CD14-positive monocyte (primary cell): ENCODE data around the gene ZBTB49. TPM values are rescaled to one million over a fixed set of nuclear protein-coding genes. Genes with fewer than 3 reads are reported as not detected.
"Not testable (repeated sequence)": the region's sequence is repeated elsewhere in the genome, so short reads cannot be mapped to it uniquely, and the experiment has no call there.

ENCODE experiments used
- DNase-seq, 3 donors: peaks; one replicate each; pipeline ENCODE4 v3.0.0-alpha.2; 2011 to 2022
- H2AFZ ChIP-seq: 2 replicates; pipeline ENCODE4 v1.6.0; 2012; ENCODE audit warnings: mild to moderate bottlenecking, low read depth, low read length, inconsistent platforms; ENCODE audit not compliant: insufficient read depth, poor library complexity, severe bottlenecking
- H3K27ac ChIP-seq, 2 donors: 1 replicate in 1 of 2; 2 replicates in 1 of 2; pipeline ENCODE4 v1.5.1; 2012 to 2013; ENCODE audit warnings: low read length in 2 of 2, control low read depth in 1 of 2, inconsistent platforms in 1 of 2, low read depth in 1 of 2, mild to moderate bottlenecking in 1 of 2
- H3K27me3 ChIP-seq, 2 donors: one replicate each; pipeline versions ENCODE4 v1.6.0 to v1.6.1; 2011 to 2013; ENCODE audit warnings: low read length in 2 of 2; ENCODE audit not compliant: control insufficient read depth in 2 of 2, insufficient read depth in 2 of 2
- H3K36me3 ChIP-seq, 2 donors: replicated peaks in 1 of 2; 1 replicate in 1 of 2; 2 replicates in 1 of 2; pipeline versions ENCODE4 v1.5.1 to v1.6.1; 2012 to 2013; ENCODE audit warnings: low read length in 2 of 2, control low read depth in 1 of 2, inconsistent platforms in 1 of 2, mild to moderate bottlenecking in 1 of 2; ENCODE audit not compliant: insufficient read depth in 2 of 2, control insufficient read depth in 1 of 2
- H3K4me1 ChIP-seq, 2 donors: 1 replicate in 1 of 2; 2 replicates in 1 of 2; pipeline versions ENCODE4 v1.5.1 to v1.6.1; 2012 to 2013; ENCODE audit warnings: low read length in 2 of 2, control low read depth in 1 of 2, inconsistent platforms in 1 of 2, mild to moderate bottlenecking in 1 of 2, moderate library complexity in 1 of 2; ENCODE audit not compliant: insufficient read depth in 2 of 2, control insufficient read depth in 1 of 2
- H3K4me2 ChIP-seq: replicated peaks from 2 replicates; pipeline ENCODE3; 2012; ENCODE audit warnings: low read length, moderate library complexity, mild to moderate bottlenecking; ENCODE audit not compliant: poor library complexity, severe bottlenecking; ENCODE audit errors: extremely low read depth
- H3K4me3 ChIP-seq, 3 experiments: fragments of 200-600 bp in 1 of 3; sonication (generic) in 1 of 3; replicated peaks in 1 of 3; 1 replicate in 2 of 3; 2 replicates in 1 of 3; pipeline ENCODE4 v1.5.1; 2011 to 2013; ENCODE audit warnings: low read length in 3 of 3, mild to moderate bottlenecking in 3 of 3, control low read depth in 2 of 3, low read depth in 2 of 3, inconsistent platforms in 1 of 3, moderate library complexity in 1 of 3
- H3K79me2 ChIP-seq: 2 replicates; pipeline ENCODE4 v1.6.0; 2012; ENCODE audit warnings: mild to moderate bottlenecking, control low read depth, inconsistent platforms, low read length, moderate library complexity; ENCODE audit not compliant: insufficient read depth
- H3K9ac ChIP-seq: 2 replicates; pipeline ENCODE4 v1.6.0; 2017; ENCODE audit warnings: low read length, mild to moderate bottlenecking; ENCODE audit not compliant: insufficient read depth, poor library complexity, severe bottlenecking
- H3K9me3 ChIP-seq, 2 donors: replicated peaks in 1 of 2; 1 replicate in 1 of 2; 2 replicates in 1 of 2; pipeline versions ENCODE4 v1.5.1 to v1.6.1; 2012 to 2013; ENCODE audit warnings: low read length in 2 of 2, control low read depth in 1 of 2; ENCODE audit not compliant: control insufficient read depth in 1 of 2, insufficient read depth in 1 of 2
- H4K20me1 ChIP-seq: 2 replicates; pipeline ENCODE4 v1.6.0; 2012; ENCODE audit warnings: mild to moderate bottlenecking, low read length, control low read depth, moderate library complexity; ENCODE audit not compliant: insufficient read depth
- H3K27ac Mint-ChIP-seq, 7 donors: one replicate each; pipeline ENCODE4 v1.8.0; 2020; ENCODE audit warnings: mild to moderate bottlenecking in 7 of 7, mixed read lengths in 7 of 7, moderate library complexity in 6 of 7, inconsistent platforms in 2 of 7
- H3K27me3 Mint-ChIP-seq, 3 donors: one replicate each; pipeline ENCODE4 v1.8.0; 2021 to 2022; ENCODE audit warnings: low read depth in 3 of 3, mild to moderate bottlenecking in 3 of 3, mixed read lengths in 3 of 3, moderate library complexity in 3 of 3, inconsistent platforms in 1 of 3
- H3K36me3 Mint-ChIP-seq, 2 donors: one replicate each; pipeline ENCODE4 v1.8.0; 2020; ENCODE audit warnings: mixed read lengths in 2 of 2, inconsistent platforms in 1 of 2, mild to moderate bottlenecking in 1 of 2
- H3K4me1 Mint-ChIP-seq: one replicate; pipeline ENCODE4 v1.8.0; 2020; ENCODE audit warnings: mild to moderate bottlenecking, mixed read lengths
- H3K4me3 Mint-ChIP-seq, 2 donors: one replicate each; pipeline ENCODE4 v1.8.0; 2020; ENCODE audit warnings: mild to moderate bottlenecking in 2 of 2, mixed read lengths in 2 of 2, moderate library complexity in 1 of 2
- H3K9me3 Mint-ChIP-seq, 7 donors: one replicate each; pipeline ENCODE4 v1.8.0; 2020 to 2022; ENCODE audit warnings: mixed read lengths in 7 of 7, mild to moderate bottlenecking in 6 of 7, moderate library complexity in 6 of 7, inconsistent platforms in 2 of 7
- CTCF ChIP-seq: fragments of 200-600 bp; IDR thresholded peaks from one replicate; pipeline ENCODE4 v1.8.0; 2022; ENCODE audit warnings: antibody characterized with exemption, mild to moderate bottlenecking
- WGBS: methylation state at CpG from one replicate; pipeline ENCODE4 v1.1.5; 2013; ENCODE audit warnings: missing lambda C conversion rate; ENCODE audit not compliant: insufficient coverage; 5-methylcytosine and 5-hydroxymethylcytosine counted together
- intact Hi-C, 2 donors: fragments of 100-400 bp; cut with micrococcal nuclease; formaldehyde crosslinking; loops; one replicate each; pipeline versions ENCODE4 v1.15.0 to v1.15.1; 2023
- polyA plus RNA-seq, 3 donors: library from polyadenylated mRNA; depleted of rRNA in 1 of 3; unstranded in 2 of 3; stranded (reverse) in 1 of 3; fragments of 300-500 nt in 2 of 3; fragments of >200 nt in 1 of 3; fragmentation: Illumina TruSeq in 2 of 3; gene quantifications; 1 replicate in 2 of 3; 2 replicates in 1 of 3; pipeline ENCODE4 v1.2.3, GENCODE V29; 2012 to 2021

Gene ZBTB49
- polyA plus RNA-seq, 3 donors: 1.4 to 3.8 (median 1.7) TPM

DNA sequence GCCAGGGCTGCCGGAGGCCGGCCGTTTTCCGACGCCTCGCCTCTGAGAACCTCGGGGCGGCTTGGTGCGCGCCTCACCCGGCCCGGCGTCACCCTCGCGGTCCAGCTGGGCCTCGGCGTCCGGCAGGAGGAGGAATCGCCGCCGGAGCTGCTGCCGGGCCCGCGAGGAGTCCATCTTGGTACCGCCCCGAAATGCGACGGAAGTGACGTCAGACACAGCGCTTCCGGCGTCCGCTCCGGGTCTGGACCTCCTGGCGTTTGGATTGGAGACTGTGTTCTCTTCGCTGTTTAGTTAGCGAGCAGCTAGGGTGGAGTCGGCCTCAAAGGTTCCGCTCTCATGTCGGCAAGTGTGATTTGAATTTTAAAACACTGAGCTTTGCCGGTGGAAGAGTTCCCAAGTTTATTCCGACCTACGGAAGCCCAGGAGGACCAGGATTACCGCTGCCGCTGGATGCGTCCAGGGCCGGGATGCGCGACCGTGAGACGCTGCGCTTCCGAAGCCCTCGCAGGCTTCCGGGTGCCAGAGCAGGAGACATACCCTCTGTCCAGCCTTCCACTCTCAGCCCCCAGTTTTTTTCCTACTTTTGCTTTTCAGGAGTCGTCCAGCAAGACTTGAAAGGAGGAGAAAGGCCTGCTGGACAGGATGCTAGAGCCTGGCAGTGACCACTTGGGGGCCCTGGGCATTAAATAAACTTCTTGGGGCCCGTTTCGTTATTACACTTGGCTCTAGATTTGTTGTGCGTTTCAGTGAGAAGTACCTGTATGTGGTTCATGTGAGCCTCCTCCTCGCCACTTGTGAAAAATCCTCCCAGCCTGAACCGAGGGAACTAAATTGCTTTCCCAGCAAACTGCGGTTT lies 41.8 kb upstream of the ZBTB49 start, which contains the start of gene TMEM128:
Gene TMEM128 (minus strand): TSS at position 195 of the 856 bp plus-strand sequence. CDS start 21 bp downstream, at position 174.
- H3K4me2 ChIP-seq: peak within 1 kb of the TSS; percentile 88
- intact Hi-C loops: loop anchor here (2.0 to 5.0 kb wide), 2 partner anchors 43 to 44 kb away; partner anchors contain the start of genes LYAR (in 2 of the 2) and ZBTB49 (in 2 of the 2)
- no peaks in the 10 kb centered on the region for H3K27me3 ChIP-seq
- H3K36me3 ChIP-seq: peaks cover 21 to 30% of the 10 kb centered on the region in 2 donors
- H3K79me2 ChIP-seq: peaks cover 9% of the 10 kb centered on the region
- WGBS: 2% methylated on average over 59 of the region's 62 CpGs
- no peak for TF ChIP-seq CTCF
- H3K4me1 Mint-ChIP-seq: peaks cover 20% of the 10 kb centered on the region
- peaks cover 16 to 18% of the 10 kb centered on the region in 2 donors for H3K4me1 ChIP-seq
- H3K27ac ChIP-seq: peak within 1 kb of the TSS; percentile 96 to 97
- H3K9ac ChIP-seq: peak within 1 kb of the TSS; percentile 90
- peaks cover 0 to 2% (median 0%) of the 10 kb centered on the region in 7 donors for H3K9me3 Mint-ChIP-seq
- peak within 1 kb of the TSS; percentile 90 to 95 for H3K4me3 Mint-ChIP-seq
- H3K36me3 Mint-ChIP-seq: peaks cover 27 to 28% of the 10 kb centered on the region in 2 donors
- no peaks in the 10 kb centered on the region for H4K20me1 ChIP-seq
- H3K4me3 ChIP-seq: peak within 1 kb of the TSS; percentile 87 to 92 (median 87)
- peak within 1 kb of the TSS; percentile 98 to 100 (median 99) for H3K27ac Mint-ChIP-seq
- peak; percentile 92 to 95 (median 93) for DNase-seq
- peaks cover 4 to 14% (median 5%) of the 10 kb centered on the region in 3 donors for H3K27me3 Mint-ChIP-seq
- H2AFZ ChIP-seq: peak within 1 kb of the TSS; percentile 97
- no peaks in the 10 kb centered on the region for H3K9me3 ChIP-seq

GRCh38 chr4:4248885-4249203 lies 41.2 kb upstream of the ZBTB49 start:
- H3K9me3 ChIP-seq: no peaks in the 10 kb centered on the region
- 37% methylated on average over 4 of the region's 10 CpGs for WGBS
- H3K36me3 ChIP-seq: peaks cover 17 to 24% of the 10 kb centered on the region in 2 donors
- DNase-seq: no peak
- peak overlapping the region; percentile 88 for H3K4me2 ChIP-seq
- TF ChIP-seq CTCF: no peak
- H3K79me2 ChIP-seq: peaks cover 9% of the 10 kb centered on the region
- no peaks in the 10 kb centered on the region for H4K20me1 ChIP-seq
- no peaks in the 10 kb centered on the region for H3K27me3 ChIP-seq
- H3K4me1 ChIP-seq: peaks cover 16 to 18% of the 10 kb centered on the region in 2 donors
- Mint-ChIP-seq H3K4me3 (peak overlapping the region; percentile 90 to 95), H3K4me1 (peaks cover 20% of the 10 kb centered on the region), H3K27ac (peak overlapping the region; percentile 98 to 100 (median 99)), H3K27me3 (peaks cover 4 to 15% (median 8%) of the 10 kb centered on the region in 3 donors), H3K36me3 (peaks cover 21 to 22% of the 10 kb centered on the region in 2 donors), H3K9me3 (peaks cover 0 to 2% (median 0%) of the 10 kb centered on the region in 7 donors)
- intact Hi-C loops: loop anchor here (2.0 to 5.0 kb wide), 2 partner anchors 42 to 43 kb away; partner anchors contain the start of genes LYAR (in 2 of the 2) and ZBTB49 (in 2 of the 2)
- H3K9ac ChIP-seq: peak overlapping the region; percentile 90
- H3K4me3 ChIP-seq: peak overlapping the region; percentile 87 to 92 (median 87)
- H3K27ac ChIP-seq: peak overlapping the region; percentile 96 to 97
- peak overlapping the region; percentile 97 for H2AFZ ChIP-seq

DNA sequence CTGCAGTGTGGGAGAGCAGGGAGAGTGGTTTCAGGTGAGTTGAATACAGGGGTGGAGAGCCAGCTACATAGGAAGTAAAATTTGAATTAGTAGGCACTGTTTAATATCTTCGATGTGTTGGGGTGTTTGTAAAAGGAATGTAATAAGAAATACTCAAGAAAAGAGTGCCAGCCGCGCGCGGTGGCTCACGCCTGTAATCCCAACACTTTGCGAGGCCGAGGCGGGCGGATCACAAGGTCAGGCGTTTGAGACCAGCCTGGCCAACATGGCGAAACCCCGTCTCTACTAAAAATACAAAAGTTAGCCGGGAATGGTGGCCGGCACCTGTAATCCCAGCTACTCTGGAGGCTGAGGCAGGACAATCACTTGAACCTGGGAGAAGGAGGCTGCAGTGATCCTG lies 40.7 kb upstream of the ZBTB49 start:
- H3K79me2 ChIP-seq, H3K4me3 Mint-ChIP-seq, H3K9me3 ChIP-seq, H3K27me3 ChIP-seq, H3K4me2 ChIP-seq, H3K9me3 Mint-ChIP-seq, DNase-seq, H4K20me1 ChIP-seq, H3K9ac ChIP-seq, H3K4me3 ChIP-seq: not testable (repeated sequence)
- H3K27me3 Mint-ChIP-seq: peaks cover 4 to 19% (median 12%) of the 10 kb centered on the region in 3 donors
- peaks cover 16 to 18% of the 10 kb centered on the region in 2 donors for H3K4me1 ChIP-seq
- peak overlapping the region; percentile 97 for H2AFZ ChIP-seq
- peaks cover 12 to 19% of the 10 kb centered on the region in 2 donors for H3K36me3 ChIP-seq
- H3K4me1 Mint-ChIP-seq: peaks cover 20% of the 10 kb centered on the region
- H3K27ac ChIP-seq: peak overlapping the region in 1 of 2 donors; percentile 96
- peak overlapping the region in 1 of 7 donors; percentile 16 for H3K27ac Mint-ChIP-seq
- WGBS: 98% methylated on average over 15 of the region's 15 CpGs
- intact Hi-C loops: loop anchor here (2.0 to 5.0 kb wide), 2 partner anchors 41 to 43 kb away; partner anchors contain the start of genes LYAR (in 2 of the 2) and ZBTB49 (in 2 of the 2)
- peaks cover 16 to 17% of the 10 kb centered on the region in 2 donors for H3K36me3 Mint-ChIP-seq
